Tibial nerve (tissue), 4 donors: Measurements from ENCODE around the gene SPDYE18. TPM values are rescaled to one million over a fixed set of nuclear protein-coding genes. Genes with fewer than 3 reads are reported as not detected.
A peak's percentile ranks its signal among the peaks of the same experiment; 100 is the strongest.
"Not testable (repeated sequence)": the region's sequence is repeated elsewhere in the genome, so short reads cannot be mapped to it uniquely, and the experiment has no call there.

Experiments
- DNase-seq, 2 donors: peaks; one replicate each; pipeline ENCODE4 v3.0.0-alpha.2; 2019; ENCODE audit warnings: low spot score in 2 of 2
- H3K27ac ChIP-seq, 4 donors: fragments of 200-600 bp; sonication (generic) in 3 of 4; one replicate each; pipeline ENCODE4 v1.5.1; 2017 to 2019; ENCODE audit warnings: mild to moderate bottlenecking in 1 of 4
- H3K27me3 ChIP-seq, 2 donors: fragments of 200-600 bp; sonication (generic) in 1 of 2; one replicate each; pipeline versions ENCODE4 v1.5.1 to v1.6.0; 2017 to 2019
- H3K36me3 ChIP-seq, 3 donors: fragments of 200-600 bp; sonication (generic); one replicate each; pipeline ENCODE4 v1.5.1; 2018 to 2019
- H3K4me1 ChIP-seq, 4 donors: fragments of 200-600 bp; sonication (generic) in 3 of 4; one replicate each; pipeline ENCODE4 v1.5.1; 2017 to 2019
- H3K4me3 ChIP-seq, 4 donors: fragments of 200-600 bp; sonication (generic) in 3 of 4; one replicate each; pipeline ENCODE4 v1.5.1; 2017 to 2019; ENCODE audit warnings: mild to moderate bottlenecking in 1 of 4, moderate library complexity in 1 of 4
- H3K9me3 ChIP-seq, 4 donors: fragments of 200-600 bp; sonication (generic) in 3 of 4; one replicate each; pipeline ENCODE4 v1.5.1; 2017 to 2019
- EP300 ChIP-seq, 2 donors: sonication (generic); formaldehyde crosslinking; IDR thresholded peaks; one replicate each; pipeline ENCODE4 v1.6.1; 2017; ENCODE audit warnings: antibody characterized with exemption in 2 of 2, mild to moderate bottlenecking in 1 of 2
- WGBS, 2 donors: methylation state at CpG; one replicate each; pipeline ENCODE4 v1.1.5; 2018; 5-methylcytosine and 5-hydroxymethylcytosine counted together
- total RNA-seq, 4 donors: library from RNA; depleted of rRNA; stranded (reverse); fragments of >200 nt; gene quantifications; one replicate each; pipeline ENCODE4 v1.1.0, GENCODE V29; 2016

SPDYE18 gene
- total RNA-seq, 4 donors from 2014 or later: 3.1 to 8.4 (median 4.4) TPM

DNA sequence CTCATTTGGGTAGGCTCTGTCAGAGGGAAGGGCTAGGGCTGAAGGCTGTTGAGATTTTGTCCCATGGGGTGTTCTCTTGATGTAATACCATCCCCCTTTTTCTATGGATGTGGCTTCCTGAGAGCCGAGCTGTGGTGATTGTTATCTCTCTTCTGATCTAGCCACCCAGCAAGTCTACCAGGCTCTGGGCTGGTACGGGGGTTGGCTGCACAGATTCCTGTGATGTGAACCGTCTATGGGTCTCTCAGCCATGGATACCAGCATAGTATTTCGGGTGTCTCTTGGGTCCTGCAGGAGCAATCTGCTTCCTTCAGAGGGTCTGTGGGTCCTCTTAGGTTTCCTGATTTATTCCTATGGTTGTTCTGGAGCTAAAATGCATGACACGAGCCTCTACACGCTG is 8.8 kb upstream of the SPDYE18 start:
- not testable (repeated sequence) for H3K27ac ChIP-seq, H3K4me1 ChIP-seq, H3K9me3 ChIP-seq, H3K4me3 ChIP-seq, DNase-seq, H3K27me3 ChIP-seq
- H3K36me3 ChIP-seq: peaks cover 0 to 12% (median 0%) of the 10 kb centered on the region in 3 donors
- WGBS, 2 donors: 93 to 100% methylated on average over 5 to 6 of the region's 6 CpGs

DNA sequence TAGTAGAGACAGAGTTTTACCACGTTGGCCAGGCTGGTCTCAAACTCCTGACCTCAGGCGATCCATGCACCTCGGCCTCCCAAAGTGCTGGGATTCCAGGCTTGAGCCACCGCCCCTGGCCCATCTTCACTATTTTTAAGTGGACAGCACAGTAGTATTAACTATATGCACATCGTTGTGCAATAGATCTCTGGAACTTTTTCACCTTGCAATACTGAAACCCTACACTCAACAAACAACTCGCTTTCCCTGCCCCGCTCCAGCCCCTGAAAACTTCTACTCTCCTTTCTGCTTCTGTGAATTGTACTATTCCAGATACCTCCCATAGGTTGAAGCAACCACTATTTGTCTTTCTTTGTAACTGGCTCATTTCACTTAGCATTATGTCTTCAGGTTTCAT is 3.5 kb upstream of the SPDYE18 start:
- WGBS, 2 donors: 87 to 95% methylated on average over 7 of the region's 7 CpGs
- not testable (repeated sequence) for H3K27me3 ChIP-seq, H3K9me3 ChIP-seq, H3K4me1 ChIP-seq, H3K27ac ChIP-seq, DNase-seq, H3K4me3 ChIP-seq
- peaks cover 0 to 24% (median 0%) of the 10 kb centered on the region in 3 donors for H3K36me3 ChIP-seq

DNA sequence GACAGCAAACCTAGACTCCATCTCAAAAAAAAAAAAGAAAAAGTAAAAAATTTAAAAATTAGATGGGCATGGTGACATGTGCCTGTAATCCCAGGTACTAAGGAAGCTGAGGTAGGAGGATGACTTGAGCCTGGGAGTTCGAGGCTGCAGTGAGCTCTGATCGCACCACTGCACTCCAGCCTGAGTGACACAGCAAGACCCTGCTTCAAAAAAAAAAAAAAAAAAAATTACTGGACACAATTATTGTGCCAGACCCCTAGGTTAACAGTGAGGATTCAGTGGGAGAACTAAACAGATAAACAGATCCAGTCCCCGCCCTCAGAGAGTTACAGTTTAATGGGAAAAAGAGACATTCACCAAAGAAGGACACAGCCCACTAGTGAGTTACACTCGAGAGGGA is 1.4 kb upstream of the SPDYE18 start:
- H3K36me3 ChIP-seq: peaks cover 0 to 25% (median 0%) of the 10 kb centered on the region in 3 donors
- not testable (repeated sequence) for H3K27me3 ChIP-seq, H3K4me1 ChIP-seq, DNase-seq, H3K4me3 ChIP-seq, H3K9me3 ChIP-seq, H3K27ac ChIP-seq
- 82 to 91% methylated on average over 4 of the region's 4 CpGs for WGBS, 2 donors

DNA sequence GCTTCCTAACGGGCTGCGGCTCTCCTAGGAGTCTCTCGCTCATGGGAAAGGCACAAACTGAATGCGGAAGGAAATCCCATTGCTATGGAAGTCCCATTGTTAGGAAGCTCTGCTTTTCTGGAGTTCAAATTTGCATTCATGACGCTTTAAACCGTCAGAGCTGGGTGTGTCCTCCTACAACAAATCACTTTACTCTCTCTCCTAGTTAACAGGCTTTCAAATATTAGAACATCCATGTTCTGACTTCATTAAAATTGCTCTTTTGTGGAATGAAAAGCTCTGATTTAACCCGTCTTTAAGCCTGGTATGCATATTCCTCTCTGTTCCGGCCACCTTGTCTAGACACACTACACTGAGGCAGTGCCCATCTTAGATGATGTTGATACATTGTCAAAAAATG is 30.1 kb downstream of the SPDYE18 start, which contains the start of gene SPDYE17:
SPDYE17 (minus strand) TSS at position 101 of the 400 bp plus-strand sequence. CDS start 1,791 bp downstream, outside the sequence.
- WGBS, 2 donors: 88 to 91% methylated on average over 8 of the region's 8 CpGs
- H3K4me1 ChIP-seq, H3K4me3 ChIP-seq, H3K36me3 ChIP-seq, H3K27ac ChIP-seq, H3K9me3 ChIP-seq, H3K27me3 ChIP-seq, DNase-seq: not testable (repeated sequence)

DNA sequence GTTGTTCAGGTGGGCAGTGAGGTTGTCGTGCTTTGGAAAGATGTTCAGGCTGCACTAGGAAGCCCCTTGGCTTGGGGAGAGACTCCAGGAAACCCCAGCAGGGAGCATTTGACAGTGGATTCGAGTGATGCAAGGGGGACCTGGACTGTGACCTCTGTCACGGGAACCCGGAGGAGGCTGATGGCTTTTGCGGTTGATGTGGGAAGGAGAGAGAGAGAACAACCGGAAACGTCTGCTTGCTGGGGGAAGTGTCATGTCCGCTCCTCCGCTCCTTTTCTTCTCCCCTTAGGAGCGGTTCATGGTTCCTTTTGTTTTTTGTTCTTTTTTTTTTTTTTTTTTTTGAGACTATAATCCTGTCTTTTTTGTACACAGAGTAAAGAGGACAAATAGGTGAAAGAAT is 36.0 kb downstream of the SPDYE18 start:
- H3K4me1 ChIP-seq, DNase-seq, H3K9me3 ChIP-seq, H3K4me3 ChIP-seq, H3K36me3 ChIP-seq, H3K27ac ChIP-seq, H3K27me3 ChIP-seq: not testable (repeated sequence)
- whole genome bisulfite sequencing, 2 donors: 80 to 90% methylated on average over 3 to 8 of the region's 10 CpGs

DNA sequence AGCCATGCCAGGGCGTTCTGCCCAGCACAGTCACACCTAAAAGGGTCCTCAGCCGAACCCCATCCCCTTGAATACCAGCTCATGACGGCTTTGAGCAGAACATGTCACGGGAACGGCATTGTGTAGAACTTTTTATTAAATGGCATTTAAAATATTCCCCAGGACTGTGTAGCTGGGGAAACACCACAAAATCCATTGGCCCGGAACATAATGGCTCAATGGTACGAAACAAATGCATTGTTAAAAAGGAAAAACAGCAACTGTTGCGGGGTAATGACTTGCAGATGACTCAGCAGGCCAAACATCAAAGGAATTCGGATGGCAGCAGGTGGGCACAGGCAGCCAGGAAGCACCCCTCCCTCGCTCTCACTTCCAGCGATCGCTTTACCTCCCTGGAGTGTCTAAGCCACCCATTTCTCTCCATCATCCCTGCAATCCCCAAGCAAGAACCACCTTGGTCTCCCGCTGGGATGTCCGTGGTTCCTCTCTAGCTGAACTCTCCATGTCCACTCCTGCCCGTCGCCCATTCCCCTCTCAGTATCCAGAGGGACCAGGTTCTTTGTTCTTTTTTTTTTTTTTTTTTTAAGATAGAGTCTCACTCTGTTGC is 52.2 kb downstream of the SPDYE18 start:
- 39 to 45% methylated on average over 7 to 12 of the region's 16 CpGs for WGBS, 2 donors
- H3K4me3 ChIP-seq, H3K27me3 ChIP-seq, H3K4me1 ChIP-seq, DNase-seq, H3K9me3 ChIP-seq, H3K36me3 ChIP-seq, H3K27ac ChIP-seq: not testable (repeated sequence)

DNA sequence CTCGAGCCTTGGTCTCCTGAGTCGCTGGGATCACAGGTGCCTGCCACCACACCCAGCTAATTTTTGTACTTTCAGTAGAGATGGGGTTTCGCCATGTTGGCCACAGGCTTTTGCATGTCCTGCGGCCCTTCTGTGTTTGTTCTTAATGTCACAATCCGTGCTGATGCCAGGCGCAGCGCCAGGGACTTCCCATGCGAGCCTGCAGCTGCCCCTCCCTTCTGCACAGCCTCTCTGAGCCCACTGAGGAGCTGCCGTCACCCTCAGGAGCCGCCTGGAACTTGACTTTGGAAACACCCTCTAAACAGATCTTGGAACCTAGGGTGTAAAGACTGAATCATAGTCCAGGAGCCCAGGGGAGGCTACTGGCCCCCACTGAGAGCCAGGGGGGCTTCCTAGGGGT is 54.4 kb downstream of the SPDYE18 start:
- peak overlapping the region in 3 of 4 donors; percentile 12 to 59 (median 25) for H3K27ac ChIP-seq
- H3K9me3 ChIP-seq, H3K4me3 ChIP-seq, H3K36me3 ChIP-seq, H3K27me3 ChIP-seq, H3K4me1 ChIP-seq: not testable (repeated sequence)
- DNase-seq: peak; percentile 75 to 85
- 39 to 60% methylated on average over 10 of the region's 10 CpGs for WGBS, 2 donors
- TF ChIP-seq EP300 (IDR thresholded peaks at IDR 0.05): peak in 1 of 2 donors; percentile 40

DNA sequence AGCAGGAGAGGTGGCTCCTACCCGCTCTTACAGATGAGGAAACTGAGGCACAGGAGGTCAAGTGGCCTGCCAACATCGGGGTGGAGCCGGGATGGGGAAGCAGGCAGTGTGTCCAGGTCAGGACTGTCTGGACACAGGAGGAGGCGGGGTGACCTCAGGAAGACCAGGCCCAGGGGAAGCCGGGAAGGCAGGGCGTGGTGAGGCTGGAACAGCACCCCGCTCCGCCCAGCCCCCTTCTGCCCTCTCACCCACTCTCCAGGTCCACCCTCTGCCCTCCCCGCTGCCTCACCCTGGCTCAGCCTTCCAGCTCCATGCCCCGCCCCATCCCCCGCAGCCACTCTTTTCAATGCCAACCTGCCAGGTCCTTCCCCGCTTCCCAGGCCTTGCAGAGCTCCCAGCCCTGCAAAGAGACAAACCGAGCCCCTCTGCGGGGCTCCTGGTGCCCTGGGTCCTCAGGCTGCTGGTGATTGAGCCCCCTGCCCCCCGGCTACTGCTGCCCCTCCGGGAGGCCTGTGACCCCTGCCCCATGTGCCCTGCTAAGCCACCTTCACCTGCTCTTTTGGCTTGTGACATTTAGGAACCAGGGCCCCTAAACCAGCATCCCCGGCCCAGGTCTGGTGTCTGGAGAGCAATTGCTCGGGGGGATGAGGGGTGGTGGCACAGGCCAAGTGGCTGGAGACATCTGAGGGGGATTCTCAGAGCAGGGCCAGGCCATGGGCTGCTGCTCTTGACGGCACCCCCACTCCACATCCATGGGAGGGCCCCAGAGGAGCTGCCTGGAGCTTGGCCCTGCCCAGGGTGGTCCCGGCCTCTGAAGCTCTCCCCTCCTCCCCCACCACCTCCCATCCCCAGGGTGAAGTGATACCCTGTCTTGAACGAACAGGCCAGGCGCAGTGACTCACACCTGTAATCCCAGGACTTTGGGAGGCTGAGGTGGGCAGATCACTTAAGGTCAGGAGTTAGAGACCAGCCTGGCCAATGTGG is 55.9 kb downstream of the SPDYE18 start:
- Histone ChIP-seq H3K36me3 (peaks cover 0 to 16% (median 0%) of the 10 kb centered on the region in 3 donors), H3K27ac (peak overlapping the region in 1 of 4 donors; percentile 0)
- DNase-seq, H3K4me1 ChIP-seq, H3K27me3 ChIP-seq, H3K9me3 ChIP-seq, H3K4me3 ChIP-seq: not testable (repeated sequence)
- 79 to 83% methylated on average over 8 of the region's 22 CpGs for WGBS, 2 donors

DNA sequence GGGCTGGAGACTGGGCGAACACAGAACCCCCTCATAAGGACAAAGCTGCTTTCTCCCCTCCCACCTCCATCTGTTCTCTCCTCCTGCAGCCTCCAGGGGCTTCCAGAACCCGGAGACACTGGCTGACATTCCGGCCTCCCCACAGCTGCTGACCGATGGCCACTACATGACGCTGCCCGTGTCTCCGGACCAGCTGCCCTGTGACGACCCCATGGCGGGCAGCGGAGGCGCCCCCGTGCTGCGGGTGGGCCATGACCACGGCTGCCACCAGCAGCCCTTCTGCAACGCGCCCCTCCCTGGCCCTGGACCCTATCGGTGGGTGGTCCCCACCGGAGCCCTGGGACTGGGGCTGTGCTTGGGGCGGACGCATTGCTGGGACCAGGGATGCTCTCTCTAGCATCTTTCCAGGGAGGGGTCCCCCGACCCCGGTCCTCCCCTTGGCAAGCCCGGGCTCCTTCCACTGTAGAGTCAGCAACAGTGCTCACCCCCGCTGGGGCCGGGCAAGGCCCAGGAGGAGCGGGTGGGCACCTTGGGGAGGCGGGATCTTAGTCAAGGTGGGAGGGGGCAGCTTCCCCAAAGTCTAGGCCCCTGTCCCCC is 56.8 kb downstream of the SPDYE18 start:
- DNase-seq, H3K9me3 ChIP-seq, H3K4me3 ChIP-seq, H3K27me3 ChIP-seq, H3K27ac ChIP-seq, H3K4me1 ChIP-seq: not testable (repeated sequence)
- peaks cover 0 to 16% (median 0%) of the 10 kb centered on the region in 3 donors for H3K36me3 ChIP-seq
- 68 to 83% methylated on average over 8 to 13 of the region's 27 CpGs for WGBS, 2 donors

DNA sequence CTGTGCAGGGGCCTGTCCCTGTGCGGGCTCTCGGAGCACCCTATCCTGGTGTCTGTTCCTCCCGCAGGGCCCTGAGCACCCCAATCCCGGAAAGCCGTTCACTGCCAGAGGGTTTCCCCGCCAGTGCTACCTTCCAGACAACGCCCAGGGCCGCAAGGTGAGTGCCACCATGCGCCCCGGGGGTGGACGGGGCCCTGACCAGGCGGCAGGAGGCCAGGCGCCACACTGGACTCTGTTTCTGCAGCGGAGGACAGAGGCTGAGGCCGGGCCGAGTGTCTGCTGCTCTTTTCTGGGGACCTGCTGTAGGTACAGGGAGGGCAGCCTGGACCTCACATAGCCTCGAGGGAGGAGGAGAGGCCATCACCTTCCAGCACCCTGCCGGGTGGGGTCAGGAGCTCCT is 58.2 kb downstream of the SPDYE18 start:
- not testable (repeated sequence) for H3K4me1 ChIP-seq, H3K9me3 ChIP-seq, H3K27ac ChIP-seq, H3K27me3 ChIP-seq, H3K4me3 ChIP-seq, DNase-seq
- H3K36me3 ChIP-seq: peaks cover 0 to 16% (median 0%) of the 10 kb centered on the region in 3 donors
- WGBS, 2 donors: no CpG with 5 or more reads among the region's 18 CpGs

DNA sequence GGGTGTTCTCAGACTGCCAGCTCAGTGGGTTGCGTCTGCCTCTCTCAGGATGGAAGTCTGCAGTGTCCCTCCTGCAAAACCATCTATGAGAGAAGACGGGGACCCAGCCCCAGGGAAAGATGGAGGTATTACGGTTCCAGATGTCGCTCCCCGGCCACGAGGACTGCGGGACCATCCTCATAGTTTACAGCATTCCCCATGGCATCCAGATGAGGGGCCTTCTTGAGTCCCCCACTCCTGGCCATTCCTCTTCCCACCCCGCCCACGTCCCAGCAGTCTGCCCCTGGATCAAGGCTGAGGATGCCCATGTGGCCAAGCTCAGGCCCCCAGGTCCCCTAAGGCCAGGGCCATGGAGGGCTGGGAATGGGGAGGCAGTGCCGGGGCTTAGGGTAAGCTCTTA is 59.1 kb downstream of the SPDYE18 start:
- DNase-seq, H3K4me1 ChIP-seq, H3K4me3 ChIP-seq, H3K27me3 ChIP-seq, H3K27ac ChIP-seq, H3K9me3 ChIP-seq: not testable (repeated sequence)
- WGBS, 2 donors: 83 to 89% methylated on average over 9 to 10 of the region's 10 CpGs
- peaks cover 0 to 16% (median 0%) of the 10 kb centered on the region in 3 donors for H3K36me3 ChIP-seq

DNA sequence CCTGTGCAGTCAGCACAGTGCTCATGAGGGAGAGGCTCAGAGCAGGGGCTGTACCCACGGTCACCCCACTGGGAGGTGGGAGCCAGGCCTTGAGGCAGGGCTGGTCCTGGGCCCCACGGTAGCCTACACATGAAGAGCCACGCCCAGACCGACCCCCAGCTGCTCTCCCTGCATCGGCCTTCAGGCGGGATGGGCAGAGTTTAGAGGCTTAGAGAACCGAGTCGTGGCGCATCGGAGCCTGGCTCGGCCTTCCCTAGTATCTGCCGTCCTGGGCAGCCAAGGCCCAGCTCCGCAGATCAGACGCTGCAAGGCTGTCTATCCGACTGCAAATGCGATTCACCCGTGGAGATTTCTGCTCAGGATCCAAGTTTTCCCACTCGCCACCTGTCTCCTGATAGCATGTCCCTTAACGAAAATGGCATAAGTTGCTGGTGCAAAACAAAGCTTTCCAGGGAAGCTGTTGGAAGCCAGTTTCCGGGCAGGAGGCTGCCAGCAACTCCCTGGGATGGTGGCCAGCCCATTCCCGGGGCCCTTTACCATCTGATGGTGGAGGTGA is 59.6 kb downstream of the SPDYE18 start:
- DNase-seq, H3K27ac ChIP-seq, H3K9me3 ChIP-seq, H3K27me3 ChIP-seq, H3K4me3 ChIP-seq, H3K4me1 ChIP-seq: not testable (repeated sequence)
- H3K36me3 ChIP-seq: peaks cover 0 to 16% (median 0%) of the 10 kb centered on the region in 3 donors
- 87 to 93% methylated on average over 13 to 20 of the region's 21 CpGs for WGBS, 2 donors

DNA sequence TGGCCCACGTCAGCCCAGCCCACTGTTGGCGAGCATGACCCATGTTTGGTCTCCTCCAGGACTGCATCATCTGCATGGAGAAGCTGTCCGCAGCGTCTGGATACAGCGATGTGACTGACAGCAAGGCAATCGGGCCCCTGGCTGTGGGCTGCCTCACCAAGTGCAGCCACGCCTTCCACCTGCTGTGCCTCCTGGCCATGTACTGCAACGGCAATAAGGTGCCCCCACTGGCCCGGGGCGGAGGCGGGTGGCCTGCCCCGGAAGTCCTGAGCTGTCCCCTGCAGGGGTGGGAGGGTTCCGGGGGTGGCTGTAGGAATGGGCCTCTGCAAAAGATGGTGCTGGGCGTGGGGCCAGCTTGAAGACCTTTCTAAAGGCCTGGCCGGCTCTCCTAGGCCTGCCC is 60.3 kb downstream of the SPDYE18 start:
- 76 to 79% methylated on average over 10 to 11 of the region's 15 CpGs for WGBS, 2 donors
- DNase-seq: not testable (repeated sequence)

More for the DNA sequence above, 60.3 kb downstream of the SPDYE18 start:
- not testable (repeated sequence) for H3K4me3 ChIP-seq, H3K4me1 ChIP-seq, H3K9me3 ChIP-seq, H3K27ac ChIP-seq, H3K27me3 ChIP-seq
- H3K36me3 ChIP-seq: peaks cover 0 to 16% (median 0%) of the 10 kb centered on the region in 3 donors
